Liver (tissue), 9 donors: ENCODE results near the gene EEF1AKMT2. TPM values are rescaled to one million over a fixed set of nuclear protein-coding genes. Genes with fewer than 3 reads are reported as not detected.

Experiments
- DNase-seq: peaks from one replicate; pipeline ENCODE4 v3.0.0-alpha.2; 2017; ENCODE audit warnings: low spot score
- H3K27ac ChIP-seq, 2 donors: one replicate each; pipeline ENCODE4 v1.7.0; 2013; ENCODE audit warnings: inconsistent platforms in 2 of 2, low read length in 2 of 2, control low read depth in 1 of 2, low read depth in 1 of 2, mild to moderate bottlenecking in 1 of 2
- H3K27me3 ChIP-seq, 4 donors: one replicate each; pipeline versions ENCODE4 v1.6.1 to v1.7.0; 2013; ENCODE audit warnings: low read length in 3 of 4, inconsistent platforms in 1 of 4, mild to moderate bottlenecking in 1 of 4, moderate library complexity in 1 of 4; ENCODE audit not compliant: control insufficient read depth in 4 of 4, insufficient read depth in 4 of 4
- H3K36me3 ChIP-seq, 4 donors: one replicate each; pipeline versions ENCODE4 v1.6.1 to v1.7.0; 2013; ENCODE audit warnings: low read length in 3 of 4, mild to moderate bottlenecking in 3 of 4, low read depth in 1 of 4, moderate library complexity in 1 of 4; ENCODE audit not compliant: control insufficient read depth in 4 of 4, insufficient read depth in 3 of 4
- H3K4me1 ChIP-seq, 4 donors: one replicate each; pipeline versions ENCODE4 v1.6.1 to v1.7.0; 2013; ENCODE audit warnings: low read length in 3 of 4, mild to moderate bottlenecking in 3 of 4, moderate library complexity in 1 of 4; ENCODE audit not compliant: control insufficient read depth in 4 of 4, insufficient read depth in 4 of 4
- H3K4me3 ChIP-seq, 3 donors: one replicate each; pipeline versions ENCODE4 v1.6.1 to v1.7.0; 2013; ENCODE audit warnings: low read length in 3 of 3, control low read depth in 1 of 3, low read depth in 1 of 3, mild to moderate bottlenecking in 1 of 3
- H3K9ac ChIP-seq, 2 donors: one replicate each; pipeline ENCODE4 v1.7.0; 2013; ENCODE audit warnings: low read length in 2 of 2, mild to moderate bottlenecking in 2 of 2, moderate library complexity in 2 of 2, control low read depth in 1 of 2, low read depth in 1 of 2
- H3K9me3 ChIP-seq, 4 donors: one replicate each; pipeline versions ENCODE4 v1.6.1 to v1.7.0; 2013; ENCODE audit warnings: low read length in 3 of 4; ENCODE audit not compliant: control insufficient read depth in 4 of 4
- ATF3 ChIP-seq: IDR thresholded peaks from 2 replicates; pipeline ENCODE4 v1.6.1; 2016; ENCODE audit warnings: antibody characterized with exemption
- CTCF ChIP-seq: fragments of 150-350 bp; IDR thresholded peaks from 2 replicates; pipeline ENCODE4 v1.5.1; 2017; ENCODE audit warnings: improper control_type of control experiment, low read depth, low read length; ENCODE audit not compliant: missing input control
- FOXA1 ChIP-seq: IDR thresholded peaks from 2 replicates; pipeline ENCODE4 v1.6.1; 2016; ENCODE audit warnings: antibody characterized with exemption
- FOXA2 ChIP-seq: IDR thresholded peaks from 2 replicates; pipeline ENCODE4 v1.6.1; 2016; ENCODE audit warnings: antibody characterized with exemption
- HNF4A ChIP-seq, 2 donors: conservative IDR thresholded peaks; 2 replicates each; pipeline ENCODE4 v1.6.1; 2016; ENCODE audit warnings: antibody characterized with exemption in 2 of 2, mild to moderate bottlenecking in 2 of 2
- JUND ChIP-seq, 2 donors: IDR thresholded peaks; 2 replicates each; pipeline ENCODE4 v1.6.1; 2016; ENCODE audit warnings: antibody characterized with exemption in 2 of 2
- MAX ChIP-seq: IDR thresholded peaks from 2 replicates; pipeline ENCODE4 v1.6.1; 2016; ENCODE audit warnings: antibody characterized with exemption
- NR2F2 ChIP-seq: IDR thresholded peaks from 2 replicates; pipeline ENCODE4 v1.6.1; 2016; ENCODE audit warnings: antibody characterized with exemption
- RAD21 ChIP-seq, 2 donors: IDR thresholded peaks; 2 replicates each; pipeline ENCODE4 v1.6.1; 2016; ENCODE audit warnings: antibody characterized with exemption in 2 of 2, mild to moderate bottlenecking in 2 of 2
- SP1 ChIP-seq: IDR thresholded peaks from 2 replicates; pipeline ENCODE4 v1.6.1; 2018; ENCODE audit warnings: antibody characterized with exemption, mild to moderate bottlenecking
- TAF1 ChIP-seq: conservative IDR thresholded peaks from 2 replicates; pipeline ENCODE4 v1.6.1; 2016; ENCODE audit warnings: antibody characterized with exemption, mild to moderate bottlenecking
- ZBTB33 ChIP-seq: IDR thresholded peaks from 2 replicates; pipeline ENCODE4 v1.6.1; 2016; ENCODE audit warnings: antibody characterized with exemption
- WGBS: extraction: QIAGEN DNeasy Blood & Tissue Kit; methylation state at CpG from one replicate; pipeline ENCODE4 v1.1.7; 2013; 5-methylcytosine and 5-hydroxymethylcytosine counted together
- polyA plus RNA-seq, 2 donors: library from polyadenylated mRNA; stranded (reverse) in 1 of 2; unstranded in 1 of 2; fragments of 200-250 nt in 1 of 2; fragments of >200 nt in 1 of 2; fragmentation: Nextera tagmentation in 1 of 2; extraction: Ambion mirVana in 1 of 2; gene quantifications; one replicate each; pipeline versions ENCODE4 v1.2.1 to v1.2.3, GENCODE V29; 2013 to 2015
- total RNA-seq, 2 donors: library from RNA; depleted of rRNA; stranded (reverse); fragments of >200 nt; gene quantifications; one replicate each; pipeline ENCODE4 v1.2.3, GENCODE V29; 2014
- donor health status: healthy.
- donor health status: healthy.
- donor health status: healthy.
- donor health status: healthy.
- donor health status: healthy.

EEF1AKMT2 gene
- total and polyA plus RNA-seq, 4 donors = 5.9 to 12.7 (median 8.5) TPM

- H3K36me3 ChIP-seq = peaks cover 1 to 19% (median 6%) of the 10 kb centered on the region in 4 donors
- no peaks in the 10 kb centered on the region for H3K9me3 ChIP-seq
- H3K27ac ChIP-seq = no peak overlapping the region
- DNase-seq = no peak
- no peak overlapping the region for H3K4me3 ChIP-seq
- H3K4me1 ChIP-seq = no peaks in the 10 kb centered on the region
- H3K27me3 ChIP-seq = no peaks in the 10 kb centered on the region
- H3K9ac ChIP-seq = no peak overlapping the region
- no peak for TF ChIP-seq FOXA2
- no peak for TF ChIP-seq TAF1
- TF ChIP-seq CTCF = no peak
- no peak for TF ChIP-seq MAX
- no peak for TF ChIP-seq RAD21 (IDR thresholded peaks at IDR 0.05)
- TF ChIP-seq ZBTB33 = no peak
- TF ChIP-seq FOXA1 = no peak
- 97% methylated on average over 5 of the region's 5 CpGs for WGBS
Measured at GRCh38 chr10:124754227-124754626, 37.5 kb downstream of the EEF1AKMT2 start.

- Histone ChIP-seq H3K9ac (no peak overlapping the region), H3K9me3 (no peaks in the 10 kb centered on the region), H3K27ac (no peak overlapping the region), H3K36me3 (peaks cover 0 to 7% (median under 1%) of the 10 kb centered on the region in 4 donors), H3K27me3 (no peaks in the 10 kb centered on the region), H3K4me1 (peaks cover 0 to 11% (median 9%) of the 10 kb centered on the region in 4 donors), H3K4me3 (no peak overlapping the region)
- WGBS = 79% methylated on average over 4 of the region's 4 CpGs
- no peak for DNase-seq
- TF ChIP-seq JUND (IDR thresholded peaks at IDR 0.05) (no peak), ZBTB33 (no peak), MAX (no peak), NR2F2 (no peak), FOXA2 (no peak), CTCF (no peak), RAD21 (IDR thresholded peaks at IDR 0.05) (no peak), SP1 (no peak), ATF3 (no peak), HNF4A (conservative IDR thresholded peaks at IDR 0.05) (no peak)
Measured at GRCh38 chr10:124748953-124749645, 42.6 kb downstream of the EEF1AKMT2 start.
